Psoas muscle (tissue), 8 donors: ENCODE measurements around the gene KLK6. TPM values are rescaled to one million over a fixed set of nuclear protein-coding genes. Genes with fewer than 3 reads are reported as not detected.

Source experiments
- ATAC-seq, 4 donors: fragments of 200-7000 bp; cut with Tn5 transposase; one replicate each; pipeline ENCODE4 v1.9.1; 2020; ENCODE audit warnings: moderate library complexity in 3 of 4, mild to moderate bottlenecking in 2 of 4
- DNase-seq, 2 donors: peaks; one replicate each; pipeline ENCODE4 v3.0.0-alpha.2; 2020
- H3K27ac ChIP-seq: fragments of 200-600 bp; one replicate; pipeline ENCODE4 v1.8.0; 2022
- H3K27me3 ChIP-seq, 3 donors: fragments of 200-600 bp in 1 of 3; one replicate each; pipeline versions ENCODE4 v1.6.1 to v1.8.0; 2013 to 2022; ENCODE audit warnings: low read length in 2 of 3, mild to moderate bottlenecking in 2 of 3, moderate library complexity in 1 of 3; ENCODE audit not compliant: insufficient read depth in 3 of 3
- H3K36me3 ChIP-seq, 2 donors: fragments of 200-600 bp in 1 of 2; one replicate each; pipeline versions ENCODE4 v1.6.1 to v1.8.0; 2013 to 2022; ENCODE audit warnings: low read depth in 1 of 2, mild to moderate bottlenecking in 1 of 2, moderate library complexity in 1 of 2; ENCODE audit not compliant: insufficient read depth in 1 of 2
- H3K4me1 ChIP-seq: fragments of 200-600 bp; one replicate; pipeline ENCODE4 v1.8.0; 2022
- H3K4me3 ChIP-seq: fragments of 200-600 bp; one replicate; pipeline ENCODE4 v1.8.0; 2022; ENCODE audit warnings: mild to moderate bottlenecking
- H3K9me3 ChIP-seq: fragments of 200-600 bp; one replicate; pipeline ENCODE4 v1.8.0; 2022
- CTCF ChIP-seq: fragments of 200-600 bp; IDR thresholded peaks from one replicate; pipeline ENCODE4 v1.8.0; 2022; ENCODE audit warnings: antibody characterized with exemption
- WGBS, 3 donors: extraction: QIAGEN DNeasy Blood & Tissue Kit; methylation state at CpG; one replicate each; pipeline versions ENCODE4 v1.1.6 to v1.1.7; 2013; 5-methylcytosine and 5-hydroxymethylcytosine counted together
- intact Hi-C, 2 donors: fragments of 100-400 bp; cut with DNase I; formaldehyde crosslinking; loops; one replicate each; pipeline versions ENCODE4 v1.11.0 to v1.14.2; 2022
- polyA plus RNA-seq, 3 donors: library from polyadenylated mRNA; stranded (reverse); fragments of 200-250 nt; gene quantifications; one replicate each; pipeline ENCODE4 v1.2.3, GENCODE V29; 2013
- total RNA-seq, 4 donors: library from RNA; stranded (reverse); fragmentation: NEBNext Ultra II Directional in 2 of 4; extraction: Animal tissue kit (Norgen Biotek cat#: 25700) in 2 of 4; gene quantifications; one replicate each; pipeline versions ENCODE4 v1.2.1 to v1.2.4, GENCODE V29; 2021 to 2023
- donor health status: healthy with polysubstance abuse.
- donor health status: DM: no; HTN: no; CAD: no; lungs with moderate emphysema.
- donor health status: Bipolar disorder and iron deficiency.
- donor health status: healthy.
- donor health status: DM: yes; HTN: yes; CAD: no.
- donor health status: DM: no; HTN: no; CAD: no.
- donor health status: DM: no; HTN: no; CAD: no.
- donor health status: DM: yes; HTN: yes; CAD: no.

Gene KLK6
- total and polyA plus RNA-seq, 7 donors, result 0.04 TPM; not detected in 6

- ATAC-seq (no peak), DNase-seq (no peak)
- peaks cover 0 to 12% (median 5%) of the 10 kb centered on the region in 3 donors for H3K27me3 ChIP-seq
- intact Hi-C loops, result no loop called here
- TF ChIP-seq CTCF, result no peak
- no peak overlapping the region for H3K27ac ChIP-seq
- WGBS, 3 donors, result 52 to 62% (median 61%) methylated on average over 42 of the region's 42 CpGs
- H3K36me3 ChIP-seq, result no peaks in the 10 kb centered on the region
- no peak overlapping the region for H3K4me3 ChIP-seq
- H3K4me1 ChIP-seq, result no peaks in the 10 kb centered on the region
- H3K9me3 ChIP-seq, result no peaks in the 10 kb centered on the region
Observed at GRCh38 chr19:51002542-51003311, 33.3 kb upstream of the KLK6 start.

GRCh38 chr19:51002089-51002532, 32.7 kb upstream of the KLK6 start:
- 30 to 37% (median 31%) methylated on average over 12 of the region's 12 CpGs for WGBS, 3 donors
- intact Hi-C loops, result no loop called here
- H3K9me3 ChIP-seq, result no peaks in the 10 kb centered on the region
- peaks cover 0 to 12% (median 5%) of the 10 kb centered on the region in 3 donors for H3K27me3 ChIP-seq
- H3K4me3 ChIP-seq, result no peak overlapping the region
- H3K27ac ChIP-seq, result no peak overlapping the region
- TF ChIP-seq CTCF, result no peak
- no peak for ATAC-seq
- DNase-seq, result no peak
- H3K4me1 ChIP-seq, result no peaks in the 10 kb centered on the region
- H3K36me3 ChIP-seq, result no peaks in the 10 kb centered on the region

GRCh38 chr19:51001515-51001914, 32.1 kb upstream of the KLK6 start, which contains the start of gene KLK8:
KLK8 (minus strand) TSS chr19:51001604; CDS start chr19:51001167, 437 bp downstream.
- Histone ChIP-seq H3K27me3 (peaks cover 0 to 12% (median 5%) of the 10 kb centered on the region in 3 donors), H3K27ac (no peak within 1 kb of the TSS), H3K4me3 (no peak within 1 kb of the TSS), H3K36me3 (no peaks in the 10 kb centered on the region), H3K9me3 (no peaks in the 10 kb centered on the region), H3K4me1 (no peaks in the 10 kb centered on the region)
- TF ChIP-seq CTCF, result no peak
- DNase-seq (no peak), ATAC-seq (no peak)
- 16 to 26% (median 26%) methylated on average over 7 of the region's 7 CpGs for WGBS, 3 donors
- intact Hi-C loops, result no loop called here

GRCh38 chr19:51000981-51001380, 31.6 kb upstream of the KLK6 start:
- H3K27ac ChIP-seq, result no peak overlapping the region
- peaks cover 0 to 12% (median 5%) of the 10 kb centered on the region in 3 donors for H3K27me3 ChIP-seq
- H3K9me3 ChIP-seq, result no peaks in the 10 kb centered on the region
- H3K4me3 ChIP-seq, result no peak overlapping the region
- ATAC-seq, result no peak
- whole genome bisulfite sequencing, 3 donors, result 27 to 34% (median 33%) methylated on average over 16 of the region's 16 CpGs
- H3K36me3 ChIP-seq, result no peaks in the 10 kb centered on the region
- no peak for DNase-seq
- H3K4me1 ChIP-seq, result no peaks in the 10 kb centered on the region
- intact Hi-C loops, result no loop called here
- TF ChIP-seq CTCF, result no peak
